Stimulated activated CD8-positive, alpha-beta memory T cell treated with anti-CD3 and anti-CD28 coated beads, Interleukin-7, amount 100 ng/mL, for 1 hour (primary cell): ENCODE measurements around the gene EGFL7.

Experiments used
- DNase-seq, 2 donors: peaks; one replicate each; pipeline ENCODE4 v3.0.0-alpha.2; 2020; ENCODE audit warnings: low read depth in 2 of 2

The EGFL7 gene

DNA sequence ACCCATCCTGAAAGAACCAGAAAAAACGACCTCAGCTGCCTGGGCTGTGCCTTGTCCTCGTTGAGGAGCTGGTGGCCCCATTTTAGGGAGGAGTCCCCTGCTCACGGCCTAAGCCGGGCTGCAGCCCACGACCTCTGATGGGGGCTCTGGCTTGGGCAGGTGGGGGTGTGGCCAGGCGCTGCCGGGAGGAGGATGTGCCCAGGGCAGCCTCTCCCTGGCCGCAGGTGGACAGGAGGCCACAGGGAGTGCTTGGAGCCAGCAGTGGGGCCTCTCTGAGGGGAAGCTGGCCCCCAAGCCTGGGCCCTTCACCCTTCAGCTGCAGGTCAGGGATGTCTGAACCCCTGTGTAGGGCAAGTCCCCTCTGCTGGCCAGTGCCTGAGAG, 52.2 kb downstream of the EGFL7 start:
- no peak for DNase-seq

DNA sequence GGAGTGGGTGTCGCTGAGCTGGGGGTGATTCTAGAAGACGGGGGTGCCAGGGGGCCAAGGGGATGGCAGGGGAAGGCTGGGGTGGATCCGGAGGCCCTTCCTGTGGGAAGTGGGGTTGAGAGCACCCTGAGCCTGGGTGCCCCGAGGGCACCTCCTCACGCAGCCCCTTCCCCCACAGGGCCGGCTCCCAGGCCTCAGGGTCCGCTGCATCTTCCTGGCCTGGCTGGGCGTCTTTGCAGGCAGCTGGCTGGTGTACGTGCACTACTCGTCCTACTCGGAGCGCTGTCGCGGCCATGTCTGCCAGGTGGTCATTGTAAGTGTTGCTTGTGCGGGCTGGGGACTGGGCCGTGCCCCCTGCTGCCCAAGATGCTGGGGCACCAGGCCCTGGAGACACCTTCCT, 54.7 kb downstream of the EGFL7 start:
- no peak for DNase-seq

DNA sequence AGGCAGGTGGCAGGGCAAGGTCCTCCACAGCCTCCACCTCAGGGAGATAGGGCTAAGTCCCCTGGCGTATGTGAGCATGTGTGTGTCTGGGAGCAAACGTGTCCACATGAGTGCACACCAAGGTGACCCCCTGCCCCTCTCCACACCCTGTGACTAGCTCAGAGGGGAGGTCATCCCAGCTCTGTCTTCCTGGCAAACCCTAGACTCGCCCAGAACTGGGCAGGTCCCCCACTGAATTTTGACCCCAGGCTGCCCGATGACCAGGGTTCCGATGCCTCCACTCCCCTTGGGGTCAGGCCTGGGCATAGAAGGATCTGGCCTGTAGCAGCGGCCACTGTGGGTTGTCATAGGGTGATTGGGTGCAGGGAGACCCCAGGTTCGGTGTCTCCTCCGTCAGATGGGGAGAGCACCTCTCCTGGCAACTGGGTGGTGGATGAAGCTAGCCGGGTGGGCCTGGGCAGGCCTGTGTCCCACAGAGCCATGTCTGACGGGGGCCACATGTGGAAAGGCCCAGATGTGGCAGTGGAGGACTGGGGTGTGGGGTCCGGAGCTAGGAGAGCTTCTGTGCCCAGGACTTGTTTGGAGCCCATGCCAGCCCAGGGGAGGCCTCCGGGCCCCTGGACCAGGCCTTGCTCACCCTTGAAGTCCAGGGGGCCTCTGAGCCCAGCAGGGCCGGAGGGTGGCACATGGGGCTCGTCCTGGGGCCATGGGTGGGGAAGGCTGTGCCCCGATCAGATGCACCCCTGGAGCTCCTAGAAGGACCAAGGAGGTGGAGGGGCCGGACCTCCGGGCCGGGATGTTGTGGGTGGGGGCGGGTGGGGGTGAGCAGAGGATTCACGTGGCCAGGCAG, 55.9 kb downstream of the EGFL7 start:
- no peak for DNase-seq

DNA sequence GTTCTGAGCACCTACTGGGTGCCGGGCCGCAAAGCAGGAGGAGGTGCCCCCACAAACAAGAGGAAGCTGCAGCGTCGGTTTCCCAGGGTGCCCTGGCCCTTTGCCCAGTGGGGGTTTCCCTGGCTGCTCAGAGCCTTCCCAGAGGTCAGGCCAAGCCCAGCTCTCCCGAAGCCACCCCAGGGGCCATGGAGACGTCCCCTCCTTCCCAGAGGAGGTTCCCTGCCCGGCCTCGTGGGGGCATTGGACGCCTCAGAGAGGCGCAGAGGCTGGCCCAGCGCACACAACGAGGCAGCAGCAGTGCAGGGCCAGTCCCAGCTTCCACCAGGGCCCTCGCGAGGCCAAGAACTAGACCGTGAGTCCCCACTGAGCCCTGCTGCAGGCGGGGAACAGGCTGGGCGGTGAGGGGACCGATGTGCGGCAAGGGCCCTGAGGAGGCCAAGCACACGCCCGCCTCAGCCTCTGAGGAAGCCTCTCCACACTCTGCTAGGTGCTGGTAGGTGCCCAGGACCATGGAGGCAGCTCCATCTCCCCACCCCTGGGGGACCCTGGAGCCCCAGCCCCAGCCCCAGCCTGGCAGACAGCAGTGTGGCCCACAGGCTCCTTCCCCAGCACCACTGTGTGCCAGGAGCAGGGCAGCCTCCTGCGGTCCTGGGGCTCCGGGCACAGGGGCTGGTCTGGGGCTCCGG, 56.6 kb downstream of the EGFL7 start:
- no peak for DNase-seq

DNA sequence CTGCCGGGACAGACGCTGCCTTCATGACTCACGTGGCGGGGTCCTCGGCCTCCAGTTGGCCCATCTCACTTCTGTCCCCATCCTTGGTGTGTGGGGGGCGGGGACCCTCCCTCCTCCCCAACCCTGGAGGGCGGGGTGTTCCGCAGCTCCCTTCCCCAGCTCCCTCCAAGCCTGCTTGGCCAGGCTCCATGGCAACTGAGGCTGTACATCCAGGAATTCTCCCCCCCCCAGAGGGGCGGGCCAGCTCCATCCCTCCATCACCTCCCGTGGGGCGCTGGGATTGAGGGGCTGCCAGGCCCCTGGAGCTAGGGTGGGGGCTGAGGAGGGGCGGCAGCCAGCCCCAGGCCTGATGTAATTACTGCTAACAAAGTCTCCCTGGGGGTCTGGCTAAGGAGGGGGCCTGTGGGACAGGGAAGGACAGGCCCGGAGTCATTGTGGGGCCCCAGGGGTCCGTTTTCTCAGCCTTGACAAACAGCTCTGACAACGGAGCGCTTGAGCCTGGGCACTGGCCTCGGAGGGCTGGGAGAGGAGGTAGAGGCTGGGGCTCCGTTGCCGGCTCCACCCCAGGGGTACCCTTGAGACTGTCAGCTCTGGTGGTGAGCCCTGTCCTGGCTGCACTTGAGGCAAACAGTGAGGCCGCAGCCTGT, 57.7 kb downstream of the EGFL7 start:
- no peak for DNase-seq

DNA sequence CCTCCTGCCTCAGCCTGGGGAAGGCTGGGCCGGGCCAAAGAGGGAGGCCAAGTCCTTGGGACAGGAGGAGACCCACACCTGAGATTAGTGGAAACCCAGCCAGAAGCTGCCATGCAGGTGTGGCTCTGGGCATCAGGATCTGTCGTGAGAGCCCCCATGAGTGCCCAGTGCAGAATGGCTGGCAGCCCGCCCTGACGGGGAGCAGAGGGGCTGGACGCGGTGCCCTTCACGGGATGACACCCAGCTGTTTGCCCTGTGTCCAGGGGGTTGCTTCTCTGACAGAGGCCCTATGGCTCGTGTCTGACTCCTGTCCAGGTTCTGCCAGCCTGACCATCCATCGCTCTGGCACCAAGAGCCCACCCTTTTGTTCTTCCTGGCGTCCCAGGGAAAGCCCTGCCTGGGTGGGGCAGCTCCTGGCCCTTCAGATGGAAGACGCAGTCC, 58.2 kb downstream of the EGFL7 start:
- no peak for DNase-seq

DNA sequence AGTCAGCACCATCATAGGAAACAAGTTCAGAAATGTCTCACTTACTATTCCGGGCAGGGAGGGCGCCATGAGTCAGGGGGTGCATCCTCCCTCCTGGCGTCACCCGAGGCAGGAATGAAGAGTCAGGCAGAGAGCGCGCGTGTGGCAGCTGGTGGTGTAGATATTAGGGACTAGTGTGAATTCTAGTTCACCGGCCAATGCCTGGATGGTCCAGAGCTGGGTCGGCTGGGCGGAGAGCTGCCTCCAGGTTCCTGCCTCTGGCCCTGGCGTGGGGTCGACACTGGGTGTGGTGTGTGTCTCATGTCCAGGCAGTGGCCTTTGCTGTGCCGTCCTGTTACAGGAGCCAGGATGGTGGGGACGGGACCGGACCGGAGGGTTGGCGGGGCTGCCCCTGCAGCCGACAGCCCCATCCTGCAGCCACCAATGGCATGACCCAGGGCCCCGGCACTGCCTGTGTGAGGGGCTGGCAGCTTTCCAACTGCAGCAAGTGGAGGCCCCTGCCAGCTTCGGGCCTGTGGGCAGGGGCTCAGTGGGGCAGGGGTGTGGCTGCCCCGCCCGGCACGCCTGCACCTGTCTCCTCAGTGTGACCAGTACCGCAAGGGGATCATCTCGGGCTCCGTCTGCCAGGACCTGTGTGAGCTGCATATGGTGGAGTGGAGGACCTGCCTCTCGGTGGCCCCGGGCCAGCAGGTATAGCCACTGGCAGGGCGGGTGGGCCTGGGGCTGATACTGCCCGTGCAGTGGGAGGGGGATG, 58.8 kb downstream of the EGFL7 start:
- no peak for DNase-seq
